GM19468 (cell line): Measurements from ENCODE around the gene MYH3.

Experiments used
- ATAC-seq: cut with Tn5 transposase; IDR thresholded peaks from one replicate; pipeline ENCODE4 v1.9.1; 2021; ENCODE audit warnings: mild to moderate bottlenecking, moderate library complexity, moderate number of reproducible peaks; ENCODE audit not compliant: unreplicated experiment; ENCODE audit errors: extremely low read depth

MYH3 gene

DNA sequence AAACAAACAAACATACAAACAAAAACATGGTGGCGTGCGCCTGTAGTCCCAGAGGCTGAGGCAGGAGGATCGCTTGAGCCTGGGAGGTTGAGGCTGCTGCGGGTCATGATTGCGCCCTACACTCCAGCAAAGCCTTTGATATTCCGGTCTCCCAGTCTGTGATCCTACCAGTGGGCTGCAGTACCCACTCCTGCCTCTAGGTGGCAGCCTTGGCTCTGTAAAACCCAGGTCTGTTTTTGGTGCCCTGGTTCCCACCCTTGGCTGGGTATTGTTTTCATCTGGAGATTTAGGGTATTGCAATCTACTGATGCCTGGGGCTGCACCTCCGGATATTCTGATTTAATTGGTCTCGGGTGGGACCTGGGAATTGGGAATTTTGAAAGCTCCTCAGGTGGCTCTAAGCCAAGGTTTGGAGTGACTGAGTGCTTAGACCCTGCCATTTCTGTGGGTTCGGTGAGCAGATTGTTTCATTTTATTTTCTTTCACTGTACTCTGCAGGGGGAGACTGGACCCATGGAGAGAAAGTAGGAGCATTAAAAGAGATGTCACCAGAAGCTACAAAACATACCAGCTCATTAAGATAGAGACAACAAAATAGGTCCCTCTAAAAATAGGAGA is 40.5 kb downstream of the MYH3 start:
- no peak for ATAC-seq

DNA sequence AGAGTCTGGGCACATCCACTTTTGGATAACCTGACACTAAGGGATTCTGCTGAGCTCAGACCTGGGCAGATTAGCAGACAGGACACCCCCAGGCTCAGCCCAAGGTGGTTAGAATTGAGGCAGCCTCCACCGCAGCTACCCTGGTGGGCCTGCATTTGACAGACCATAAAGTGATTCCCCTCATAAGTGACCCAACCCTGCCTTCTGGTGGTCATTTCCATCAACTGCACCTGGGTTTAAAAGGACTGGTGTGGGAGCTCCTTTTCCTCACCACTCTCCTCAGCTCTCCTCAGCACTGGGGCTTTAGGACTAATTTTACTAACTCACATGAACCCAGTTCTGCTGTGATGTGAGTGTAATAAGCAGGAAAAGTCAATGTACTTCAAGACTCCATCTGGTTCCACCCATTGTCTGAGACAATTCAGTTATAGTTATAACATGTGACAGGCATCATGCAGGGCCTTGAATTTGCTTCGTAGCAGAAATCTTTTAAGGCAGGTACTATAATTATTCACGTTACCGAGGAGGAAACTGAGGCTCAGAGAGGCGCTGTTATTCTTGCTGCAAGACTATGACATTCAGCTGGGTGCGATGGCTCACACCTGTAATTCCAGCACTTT is 42.5 kb downstream of the MYH3 start:
- no peak for ATAC-seq

DNA sequence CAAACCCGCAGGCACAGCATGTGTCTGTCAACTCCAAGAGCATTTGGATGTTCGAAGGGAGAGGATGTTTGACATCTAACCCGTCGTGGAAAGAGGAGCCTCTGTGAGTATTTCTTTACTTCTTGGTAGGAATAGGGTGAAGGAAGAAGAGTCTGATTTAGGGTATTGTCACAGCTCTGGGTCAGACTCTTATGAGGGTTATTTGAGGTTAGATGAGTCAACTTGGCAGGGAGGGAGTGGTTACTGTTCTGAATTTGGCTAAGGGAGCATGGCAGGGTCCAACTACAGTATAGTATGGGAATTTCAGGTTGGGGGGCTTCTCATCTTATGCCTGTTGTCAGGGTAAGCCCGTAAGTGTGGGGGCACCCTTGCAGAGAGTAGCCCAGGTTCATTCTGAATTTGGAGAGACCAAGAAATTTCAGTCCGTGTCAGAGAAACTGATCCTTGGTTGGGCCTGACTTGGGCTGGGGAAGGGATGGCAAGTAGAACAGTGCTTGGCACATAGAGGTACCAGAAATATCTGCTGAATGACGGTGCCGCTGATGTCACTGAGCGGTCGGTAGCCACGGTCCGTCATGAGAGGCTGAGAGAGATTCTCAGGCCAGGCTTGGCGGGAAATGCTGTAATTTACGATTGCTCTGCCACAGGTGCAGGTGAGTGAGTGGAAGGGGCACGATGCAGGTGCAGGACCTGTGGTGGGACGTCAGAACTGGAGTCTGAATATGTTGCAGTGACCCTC is 43.2 kb downstream of the MYH3 start:
- no peak for ATAC-seq

DNA sequence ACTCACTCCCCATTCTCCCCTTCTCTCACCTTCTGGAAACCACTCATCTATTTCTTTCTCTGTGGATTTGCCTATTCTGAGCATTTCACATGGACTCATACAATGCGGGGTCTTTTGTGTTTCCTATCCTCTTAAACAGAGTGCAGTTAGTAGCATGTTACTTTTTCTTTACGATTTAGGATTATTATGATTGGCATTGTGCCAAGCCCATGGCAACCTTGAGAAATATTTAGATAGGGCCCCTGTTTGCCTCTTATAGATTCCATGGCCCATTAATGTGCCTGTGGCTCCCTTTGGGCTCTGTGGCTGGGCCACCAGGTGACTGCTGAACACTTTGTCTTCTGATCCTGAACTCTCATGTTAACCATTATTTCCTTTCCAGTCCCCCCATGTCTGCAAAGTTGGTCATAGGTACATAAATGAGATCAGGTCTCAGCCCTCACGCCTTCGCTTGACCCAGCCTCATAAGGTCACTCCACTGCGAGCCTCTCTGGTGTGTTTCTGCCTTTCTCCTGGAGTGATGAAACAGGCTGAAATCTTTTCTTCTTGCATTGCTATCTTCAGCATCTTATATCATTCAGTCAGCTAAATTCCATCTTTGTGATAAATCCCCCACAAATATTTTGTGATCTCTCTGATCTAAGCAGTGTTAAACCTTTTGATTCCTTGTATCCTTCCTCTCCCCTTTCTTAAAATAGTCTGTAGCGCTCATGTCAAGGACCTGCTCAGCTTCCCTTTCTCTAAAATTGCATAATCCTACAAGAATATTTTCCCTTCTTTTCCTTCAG is 44.0 kb downstream of the MYH3 start:
- ATAC-seq = no peak

DNA sequence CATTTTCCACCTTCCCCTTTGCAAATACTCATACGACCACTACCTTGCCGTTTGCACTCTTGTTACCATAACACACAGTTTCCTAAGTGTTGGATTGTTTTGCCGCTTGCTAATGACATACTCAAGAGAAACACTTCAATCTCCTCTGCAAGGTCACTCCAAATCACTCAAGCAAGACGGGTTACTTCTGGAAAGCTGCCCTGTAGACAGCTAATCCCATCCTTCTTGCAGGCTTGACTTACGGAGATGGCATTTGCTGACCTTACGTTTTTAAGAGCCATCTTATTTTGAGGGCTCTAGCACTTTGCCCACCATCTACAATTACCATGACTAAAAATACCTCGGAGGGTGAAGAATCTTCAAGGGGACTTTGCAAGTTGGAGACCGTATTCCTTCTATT is 46.2 kb downstream of the MYH3 start:
- ATAC-seq = no peak

DNA sequence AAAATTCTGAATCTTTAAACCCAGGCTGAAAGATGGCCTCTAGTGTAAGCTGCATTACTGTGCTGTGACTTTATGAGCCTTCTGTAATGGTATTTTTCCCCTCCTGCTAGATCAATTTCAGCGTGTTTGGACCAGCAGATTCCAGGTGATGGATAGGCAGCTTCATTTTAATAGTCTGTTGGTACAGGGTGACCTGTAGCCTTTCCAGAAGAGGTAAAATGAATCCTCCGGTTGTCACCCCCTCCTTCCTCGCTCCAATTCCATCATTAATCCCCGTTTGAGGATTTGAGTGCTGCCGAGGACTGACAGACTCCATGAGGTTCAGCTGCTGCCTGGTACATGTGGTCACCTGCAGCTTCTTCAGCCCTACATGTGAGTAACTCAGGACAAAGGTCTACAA is 48.9 kb downstream of the MYH3 start:
- no peak for ATAC-seq

DNA sequence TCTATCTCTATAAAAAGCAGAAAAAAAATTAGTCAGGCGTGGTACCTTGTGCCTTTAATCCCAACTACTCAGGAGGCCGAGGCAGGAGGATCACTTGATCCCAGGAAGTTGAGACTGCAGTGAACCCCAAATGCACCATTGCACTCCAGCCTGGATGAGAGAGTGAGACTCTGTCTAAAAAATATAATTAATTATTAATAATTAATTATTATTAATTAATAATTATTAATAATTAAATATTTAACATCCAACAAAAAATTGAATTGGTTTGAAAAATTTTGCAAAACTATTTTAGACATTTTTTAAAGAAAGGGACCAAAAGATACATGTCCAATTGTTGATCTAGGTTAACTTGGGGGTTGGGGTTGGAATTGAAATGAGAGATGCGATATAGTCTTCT is 51.0 kb downstream of the MYH3 start:
- ATAC-seq = no peak

DNA sequence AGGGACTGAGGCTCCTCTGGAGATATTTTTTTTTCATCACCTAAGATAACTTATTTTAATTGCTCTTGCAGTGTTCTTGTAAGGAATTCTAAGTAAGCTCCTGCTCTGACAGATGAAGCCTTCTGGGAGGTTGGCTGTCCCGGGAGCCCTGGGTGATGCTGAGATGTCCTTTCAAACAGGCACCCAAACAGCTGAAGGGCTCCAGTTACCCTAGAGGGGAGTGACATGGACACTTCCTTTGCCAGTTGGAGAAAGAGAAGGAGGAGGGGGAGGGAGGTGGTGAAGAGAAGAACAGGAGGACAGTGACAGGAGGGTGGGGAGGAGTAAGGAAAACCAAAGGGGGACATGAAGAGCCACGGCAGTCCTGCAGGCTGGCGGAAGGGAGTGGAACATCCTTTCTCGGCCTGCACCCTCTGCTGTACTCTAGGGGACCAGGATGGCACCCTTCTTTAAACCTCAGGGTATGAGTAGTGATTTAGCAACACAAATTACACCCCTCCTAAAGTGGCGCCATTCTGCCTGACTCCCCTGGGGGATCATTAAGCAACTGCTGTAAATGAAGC is 51.8 kb downstream of the MYH3 start:
- ATAC-seq = no peak

DNA sequence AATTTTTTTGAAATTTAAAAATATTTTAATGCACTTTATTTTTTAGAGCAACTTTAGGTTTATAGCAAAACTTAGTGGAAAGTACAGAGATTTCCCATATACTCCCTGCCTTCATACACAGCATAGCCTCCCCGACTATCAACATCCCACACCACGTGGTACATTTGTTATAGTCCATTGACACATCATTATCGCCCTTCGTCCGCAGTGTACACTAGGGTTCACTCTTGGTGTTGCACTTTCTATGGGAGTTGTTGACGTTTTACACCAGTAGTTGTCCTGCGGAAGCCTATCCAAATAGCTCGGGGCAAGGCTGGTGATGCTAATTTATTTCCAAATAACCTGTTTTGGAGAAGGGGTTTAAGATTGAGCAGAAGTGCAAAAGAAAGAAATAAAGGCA is 52.6 kb downstream of the MYH3 start:
- ATAC-seq = no peak

DNA sequence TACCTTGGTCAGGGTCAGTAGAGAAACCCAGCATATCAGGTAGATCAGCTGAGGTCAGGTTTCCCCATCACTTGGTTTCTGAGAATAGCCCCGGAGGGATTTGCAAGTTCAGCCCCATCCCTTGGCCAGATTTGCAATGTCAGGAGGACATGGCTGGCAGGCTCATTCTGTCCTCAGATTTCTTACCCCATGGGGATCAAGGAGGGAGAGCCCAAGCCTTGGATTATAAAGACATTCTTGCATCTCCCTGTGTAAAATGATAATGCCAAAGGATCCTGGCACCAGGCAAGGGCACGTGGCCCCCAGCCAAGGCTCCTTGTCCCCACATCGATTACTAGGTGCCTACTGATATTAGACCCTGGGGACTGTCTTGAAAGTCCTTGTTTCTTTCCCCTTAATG is 53.2 kb downstream of the MYH3 start:
- ATAC-seq = no peak

DNA sequence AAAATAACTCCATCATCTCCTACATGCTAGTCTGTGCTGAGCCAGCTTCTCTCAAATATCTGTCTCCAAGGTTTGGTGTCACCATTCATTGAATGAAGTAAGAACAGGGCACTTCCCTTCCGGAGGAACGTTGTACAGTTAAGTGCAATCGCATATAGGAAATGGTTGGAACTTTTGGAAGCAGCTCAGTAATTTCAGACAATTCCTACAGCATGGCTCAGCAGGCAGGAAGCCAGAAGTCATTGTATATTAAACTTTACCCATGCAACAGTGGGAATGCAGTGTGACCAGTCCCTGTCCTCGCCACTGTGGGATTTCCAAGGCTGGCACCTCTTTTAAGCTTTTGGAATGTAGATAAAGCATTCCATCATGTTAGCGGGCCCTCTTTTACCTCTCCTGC is 56.5 kb downstream of the MYH3 start:
- no peak for ATAC-seq

DNA sequence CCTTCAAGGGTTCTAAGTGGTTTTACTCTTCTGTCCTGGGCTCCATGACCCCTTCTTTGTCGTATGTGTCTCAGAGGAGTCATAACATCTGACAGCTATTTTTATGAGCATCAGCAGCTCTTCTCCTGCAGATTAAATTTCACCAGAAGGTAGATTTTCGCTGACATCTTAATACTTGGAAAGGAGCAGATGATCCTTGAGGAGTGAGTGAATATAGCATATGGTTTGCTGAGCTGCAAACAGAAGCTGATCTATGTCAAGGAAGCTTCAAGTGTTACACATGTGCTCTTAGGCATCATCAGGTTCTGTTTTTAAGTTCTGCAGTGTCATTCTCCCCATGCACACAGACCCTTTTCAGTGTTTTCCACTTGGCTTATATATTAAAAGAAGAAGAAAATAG is 58.5 kb downstream of the MYH3 start:
- no peak for ATAC-seq

DNA sequence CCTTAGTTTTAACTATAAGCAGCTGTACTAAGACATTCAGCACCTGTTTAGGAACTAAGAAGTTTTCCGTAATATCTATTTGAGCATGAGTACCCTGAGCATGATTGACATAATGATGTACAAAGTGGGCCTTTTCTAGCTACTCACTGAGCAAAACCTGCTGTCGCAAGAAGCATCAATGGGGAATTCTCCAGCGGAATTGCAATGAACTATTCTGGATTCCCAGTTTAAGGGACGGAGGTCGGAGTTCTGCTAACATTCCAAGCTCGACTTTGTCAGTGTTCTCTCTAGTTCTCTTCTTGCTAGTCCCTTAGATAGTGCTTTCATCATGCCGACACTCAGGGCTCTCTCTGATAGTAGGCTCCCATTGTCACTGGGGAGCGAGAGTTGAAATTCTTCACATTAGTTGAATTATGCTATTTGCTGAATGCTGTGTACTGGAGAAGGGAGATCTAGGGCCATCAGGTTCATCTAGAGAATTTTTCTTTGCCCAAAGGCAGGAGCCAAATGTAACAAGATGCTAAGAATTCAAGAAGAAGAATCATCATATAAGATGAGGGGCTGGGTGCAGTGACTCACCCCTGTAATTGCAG is 67.5 kb downstream of the MYH3 start:
- no peak for ATAC-seq

DNA sequence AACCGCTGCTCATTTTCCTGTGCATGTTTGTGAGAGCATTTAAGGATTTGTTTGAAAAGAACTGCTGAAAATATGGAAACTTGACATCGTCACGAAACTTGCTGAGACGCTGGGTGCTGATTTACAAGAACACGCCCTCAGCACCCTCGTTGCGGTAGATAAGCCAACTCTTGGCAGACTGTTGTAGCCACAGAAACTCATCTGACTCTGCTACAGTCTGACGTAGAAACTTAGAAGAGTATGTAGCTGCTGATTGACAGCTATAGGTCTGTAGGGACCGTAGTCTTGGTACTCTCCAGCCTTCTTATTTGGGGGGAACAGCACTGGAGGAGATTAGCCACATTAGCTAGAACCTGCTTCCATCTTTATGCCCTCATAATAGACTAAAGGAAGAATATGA is 71.6 kb downstream of the MYH3 start:
- ATAC-seq = no peak

DNA sequence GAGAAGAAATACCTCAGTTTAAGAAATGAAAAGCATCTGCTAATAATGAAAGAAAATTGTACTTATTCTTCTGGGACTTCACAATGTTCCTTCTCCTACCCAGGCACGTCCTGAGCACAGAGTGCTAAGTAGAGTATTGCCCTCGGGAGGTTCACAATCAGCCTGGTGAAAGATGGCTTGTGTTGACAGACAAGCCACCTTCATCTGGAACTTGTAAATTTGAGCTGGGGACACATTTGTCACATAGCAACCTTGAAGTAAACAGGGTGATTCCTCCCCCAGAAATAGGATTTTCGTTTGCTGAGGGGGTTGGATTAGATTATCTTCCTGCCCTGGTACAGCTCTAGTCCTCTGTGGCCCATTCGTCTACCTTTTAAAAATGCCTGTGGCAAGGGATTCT is 73.3 kb downstream of the MYH3 start:
- no peak for ATAC-seq

DNA sequence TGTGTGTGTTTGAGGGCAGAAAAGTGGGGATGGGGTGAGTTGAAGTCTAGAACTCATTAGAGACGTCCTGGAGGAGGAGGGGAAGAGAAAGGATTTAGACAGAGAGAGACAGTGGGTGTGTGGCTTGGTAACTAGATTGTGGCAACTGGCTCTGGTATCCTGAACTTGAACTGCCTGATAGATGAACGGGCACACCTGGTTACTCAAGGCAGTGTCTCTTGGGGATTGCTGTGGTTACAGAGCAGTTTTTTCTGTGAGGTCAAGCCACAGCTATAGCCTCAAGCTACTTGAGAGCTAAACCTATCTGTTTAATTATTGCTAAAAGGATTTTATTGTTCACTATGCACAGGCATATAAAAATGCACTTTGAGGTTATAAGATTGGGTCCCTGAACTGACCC is 77.8 kb downstream of the MYH3 start:
- ATAC-seq = no peak
